HCT116 (cell line): Measurements from ENCODE around the gene KDM7A. TPM values are rescaled to one million over a fixed set of nuclear protein-coding genes. Genes with fewer than 3 reads are reported as not detected.

Source experiments
- ATAC-seq: fragments of 200-7000 bp; cut with Tn5 transposase; 2 replicates; pipeline ENCODE4 v1.9.1; 2020; ENCODE audit warnings: mild to moderate bottlenecking, moderate library complexity
- BruUV-seq: library from RNA; stranded (reverse); fragments of 400-500 nt; replicated peaks from 2 replicates; lab custom pipeline; 2021; lab: Mats Ljungman, UMichigan
- CTCF ChIA-PET: fragments of 300-600 bp; sonication (Branson Sonifier 250); formaldehyde crosslinking; loops from one replicate; lab custom pipeline; 2021; ENCODE audit warnings: antibody characterized with exemption; lab: Charles Lee
- POLR2A ChIA-PET: fragments of 300-600, 350-600 bp; sonication (Branson Sonifier 250); formaldehyde crosslinking; loops from one replicate; lab custom pipeline; 2021; ENCODE audit warnings: antibody characterized with exemption; lab: Charles Lee
- RAD21 ChIA-PET, 2 experiments: fragments of 300-600 bp; sonication (Branson Sonifier 250); formaldehyde crosslinking; loops; one replicate each; lab custom pipeline; 2023; ENCODE audit warnings: low total read pairs in 2 of 2; ENCODE audit not compliant: uncharacterized antibody in 2 of 2, unreplicated experiment in 2 of 2, low non-redundant PET in 1 of 2; lab: Charles Lee
- DNase-seq: peaks from one replicate; pipeline ENCODE4 v3.0.0-alpha.2; 2010; ENCODE audit warnings: low read depth, low spot score
- H2AFZ ChIP-seq: fragments of 200-600 bp; shearing (Covaris generic), sonication (generic); 2 replicates; pipeline ENCODE4 v1.6.1; 2017; ENCODE audit warnings: low read depth, mixed run types, mixed read lengths, antibody characterized with exemption, low read length; ENCODE audit not compliant: poor library complexity, severe bottlenecking
- H3K27ac ChIP-seq: 2 replicates; pipeline ENCODE4 v1.5.1; 2012; ENCODE audit warnings: low read depth, low read length
- H3K27me3 ChIP-seq: fragments of 200-600 bp; sonication (generic); 2 replicates; pipeline ENCODE4 v1.6.1; 2016; ENCODE audit warnings: mixed run types, low read length, mixed read lengths; ENCODE audit not compliant: insufficient read depth
- H3K36me3 ChIP-seq, 2 experiments: fragments of 200-500 bp in 1 of 2; fragments of 200-600 bp in 1 of 2; sonication (Bioruptor generic) in 1 of 2; sonication (generic) in 1 of 2; 2 replicates each; pipeline versions ENCODE4 v1.5.1 to v1.6.1; 2014 to 2016; ENCODE audit warnings: low read length in 2 of 2, inconsistent platforms in 1 of 2, mixed read lengths in 1 of 2, mixed run types in 1 of 2; ENCODE audit not compliant: insufficient read depth in 2 of 2, control insufficient read depth in 1 of 2
- H3K4me1 ChIP-seq, 2 experiments: fragments of 200-600 bp in 1 of 2; sonication (generic) in 1 of 2; 2 replicates each; pipeline versions ENCODE4 v1.5.1 to v1.6.1; 2012 to 2017; ENCODE audit warnings: low read length in 2 of 2, inconsistent platforms in 1 of 2, mild to moderate bottlenecking in 1 of 2, mixed read lengths in 1 of 2, mixed run types in 1 of 2, moderate library complexity in 1 of 2; ENCODE audit not compliant: insufficient read depth in 2 of 2, control insufficient read depth in 1 of 2
- H3K4me2 ChIP-seq: fragments of 200-600 bp; sonication (generic); 2 replicates; pipeline ENCODE4 v1.6.1; 2017; ENCODE audit warnings: mixed run types, low read length, mixed read lengths
- H3K4me3 ChIP-seq, 2 experiments: fragments of 200-600 bp in 1 of 2; sonication (generic) in 1 of 2; replicated peaks in 1 of 2; 2 replicates each; pipeline ENCODE4 v1.5.1; 2011 to 2016; ENCODE audit warnings: low read length in 2 of 2, control low read depth in 1 of 2, low read depth in 1 of 2, mild to moderate bottlenecking in 1 of 2, mixed read lengths in 1 of 2, mixed run types in 1 of 2
- H3K79me2 ChIP-seq: fragments of 200-600 bp; sonication (generic); 2 replicates; pipeline ENCODE4 v1.6.1; 2017; ENCODE audit warnings: mild to moderate bottlenecking, mixed run types, low read length, moderate library complexity, mixed read lengths; ENCODE audit not compliant: insufficient read depth
- H3K9ac ChIP-seq: fragments of 200-600 bp; sonication (generic); 2 replicates; pipeline ENCODE4 v1.6.1; 2016; ENCODE audit warnings: low read length, mixed read lengths
- H3K9me2 ChIP-seq: fragments of 200-600 bp; sonication (generic), shearing (Covaris generic); 2 replicates; pipeline ENCODE4 v1.6.1; 2017; ENCODE audit warnings: mixed run types, mild to moderate bottlenecking, moderate library complexity; ENCODE audit not compliant: insufficient read depth
- H3K9me3 ChIP-seq, 2 experiments: fragments of 200-500 bp in 1 of 2; fragments of 200-600 bp in 1 of 2; sonication (Bioruptor generic) in 1 of 2; sonication (generic) in 1 of 2; 2 replicates each; pipeline ENCODE4 v1.6.1; 2014 to 2017; ENCODE audit warnings: low read length in 2 of 2, mixed read lengths in 2 of 2, inconsistent platforms in 1 of 2, low read depth in 1 of 2, mild to moderate bottlenecking in 1 of 2, mixed run types in 1 of 2, moderate library complexity in 1 of 2; ENCODE audit not compliant: control insufficient read depth in 1 of 2, insufficient read depth in 1 of 2
- H4K20me1 ChIP-seq: fragments of 200-600 bp; sonication (generic), shearing (Covaris generic); 2 replicates; pipeline ENCODE4 v1.6.1; 2017; ENCODE audit warnings: mixed run types, mild to moderate bottlenecking, moderate library complexity; ENCODE audit not compliant: insufficient read depth
- CEBPB ChIP-seq: IDR thresholded peaks from 2 replicates; pipeline ENCODE4 v1.6.1; 2012; ENCODE audit warnings: low read depth
- EZH2 ChIP-seq: fragments of 200-600 bp; sonication (generic); IDR thresholded peaks from 2 replicates; pipeline ENCODE4 v1.6.1; 2017; ENCODE audit warnings: antibody characterized with exemption, mixed run types
- POLR2A ChIP-seq: IDR thresholded peaks from 2 replicates; pipeline ENCODE4 v1.7.0; 2011; ENCODE audit warnings: borderline replicate concordance; ENCODE audit not compliant: insufficient read depth, insufficient read length; ENCODE audit errors: extremely low read depth
- POLR2AphosphoS5 ChIP-seq: IDR thresholded peaks from 2 replicates; pipeline ENCODE4 v1.6.1; 2011; ENCODE audit warnings: mild to moderate bottlenecking, low read depth, low read length, moderate library complexity
- SRF ChIP-seq: IDR thresholded peaks from 2 replicates; pipeline ENCODE4 v1.6.1; 2012; ENCODE audit warnings: low read depth
- YY1 ChIP-seq: IDR thresholded peaks from 2 replicates; pipeline ENCODE4 v1.6.1; 2011; ENCODE audit warnings: low read length, low read depth, moderate library complexity, mild to moderate bottlenecking; ENCODE audit not compliant: insufficient replicate concordance; ENCODE audit errors: extremely low read depth
- ZFX ChIP-seq: fragments of 450-650 bp; IDR thresholded peaks from 2 replicates; pipeline ENCODE4 v1.6.1; 2017
- ZNF274 ChIP-seq: fragments of 200-500 bp; sonication (Bioruptor generic); IDR thresholded peaks from 2 replicates; pipeline ENCODE4 v1.6.1; 2014; ENCODE audit warnings: mild to moderate bottlenecking, low read depth, low read length, inconsistent platforms
- intact Hi-C: fragments of 100-400 bp; cut with micrococcal nuclease; formaldehyde crosslinking; loops from 2 replicates; pipeline ENCODE4 v1.10.0; 2022
- total RNA-seq: library from RNA; stranded (reverse); gene quantifications from one replicate; pipeline ENCODE4 v1.2.1, GENCODE V29; 2021; ENCODE audit not compliant: unreplicated experiment
- TF ChIP-seq, protein P1 (sequence below): IDR thresholded peaks from 2 replicates; pipeline ENCODE4 v1.6.1; 2012; ENCODE audit warnings: low read depth
- TF ChIP-seq, protein P2 (sequence below): IDR thresholded peaks from 2 replicates; pipeline ENCODE4 v1.6.1; 2012
- TF ChIP-seq, protein P3 (sequence below), 3 experiments: fragments of 200-600 bp in 1 of 3; sonication (generic) in 1 of 3; IDR thresholded peaks in 2 of 3; conservative IDR thresholded peaks in 1 of 3; 2 replicates each; pipeline ENCODE4 v1.5.1; 2012 to 2017; ENCODE audit warnings: low read depth in 2 of 3, low read length in 2 of 3, antibody characterized with exemption in 1 of 3, borderline replicate concordance in 1 of 3, control low read depth in 1 of 3, mild to moderate bottlenecking in 1 of 3, mixed read lengths in 1 of 3, mixed run types in 1 of 3, moderate library complexity in 1 of 3; ENCODE audit not compliant: insufficient read depth in 1 of 3

KDM7A gene
- total RNA-seq, 1 experiment from 2014 or later = 11.6 TPM

DNA sequence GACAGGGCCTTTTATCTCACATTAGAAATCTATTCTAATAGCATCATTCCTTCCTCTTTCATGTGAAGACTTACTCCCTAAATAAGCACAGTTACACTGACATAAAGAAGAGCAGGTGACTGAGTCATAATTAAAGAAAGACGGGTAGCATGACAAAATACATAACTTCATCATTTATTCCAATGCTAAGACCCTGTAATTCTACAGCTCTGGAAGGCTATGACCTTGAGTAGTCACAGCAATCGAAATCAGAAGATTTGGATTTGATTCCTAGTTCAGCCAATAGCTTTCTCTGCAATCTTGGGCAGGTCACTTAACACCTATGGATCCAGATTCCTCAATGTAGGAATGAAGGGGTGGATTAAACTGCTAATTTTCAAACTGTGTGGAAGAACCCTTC lies 42.7 kb downstream of the KDM7A start:
- no TSS peak for BruUV-seq
- ATAC-seq (no peak), DNase-seq (no peak)
- no peaks in the 10 kb centered on the region for H4K20me1 ChIP-seq
- RAD21 ChIA-PET = no interaction called here
- TF ChIP-seq CEBPB = no peak
- TF ChIP-seq, protein P1, sequence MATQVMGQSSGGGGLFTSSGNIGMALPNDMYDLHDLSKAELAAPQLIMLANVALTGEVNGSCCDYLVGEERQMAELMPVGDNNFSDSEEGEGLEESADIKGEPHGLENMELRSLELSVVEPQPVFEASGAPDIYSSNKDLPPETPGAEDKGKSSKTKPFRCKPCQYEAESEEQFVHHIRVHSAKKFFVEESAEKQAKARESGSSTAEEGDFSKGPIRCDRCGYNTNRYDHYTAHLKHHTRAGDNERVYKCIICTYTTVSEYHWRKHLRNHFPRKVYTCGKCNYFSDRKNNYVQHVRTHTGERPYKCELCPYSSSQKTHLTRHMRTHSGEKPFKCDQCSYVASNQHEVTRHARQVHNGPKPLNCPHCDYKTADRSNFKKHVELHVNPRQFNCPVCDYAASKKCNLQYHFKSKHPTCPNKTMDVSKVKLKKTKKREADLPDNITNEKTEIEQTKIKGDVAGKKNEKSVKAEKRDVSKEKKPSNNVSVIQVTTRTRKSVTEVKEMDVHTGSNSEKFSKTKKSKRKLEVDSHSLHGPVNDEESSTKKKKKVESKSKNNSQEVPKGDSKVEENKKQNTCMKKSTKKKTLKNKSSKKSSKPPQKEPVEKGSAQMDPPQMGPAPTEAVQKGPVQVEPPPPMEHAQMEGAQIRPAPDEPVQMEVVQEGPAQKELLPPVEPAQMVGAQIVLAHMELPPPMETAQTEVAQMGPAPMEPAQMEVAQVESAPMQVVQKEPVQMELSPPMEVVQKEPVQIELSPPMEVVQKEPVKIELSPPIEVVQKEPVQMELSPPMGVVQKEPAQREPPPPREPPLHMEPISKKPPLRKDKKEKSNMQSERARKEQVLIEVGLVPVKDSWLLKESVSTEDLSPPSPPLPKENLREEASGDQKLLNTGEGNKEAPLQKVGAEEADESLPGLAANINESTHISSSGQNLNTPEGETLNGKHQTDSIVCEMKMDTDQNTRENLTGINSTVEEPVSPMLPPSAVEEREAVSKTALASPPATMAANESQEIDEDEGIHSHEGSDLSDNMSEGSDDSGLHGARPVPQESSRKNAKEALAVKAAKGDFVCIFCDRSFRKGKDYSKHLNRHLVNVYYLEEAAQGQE = no peak
- TF ChIP-seq, protein P2, sequence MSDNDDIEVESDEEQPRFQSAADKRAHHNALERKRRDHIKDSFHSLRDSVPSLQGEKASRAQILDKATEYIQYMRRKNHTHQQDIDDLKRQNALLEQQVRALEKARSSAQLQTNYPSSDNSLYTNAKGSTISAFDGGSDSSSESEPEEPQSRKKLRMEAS = no peak
- TF ChIP-seq POLR2A = no peak
- no peak for TF ChIP-seq SRF
- no peak for TF ChIP-seq ZNF274
- TF ChIP-seq YY1 = no peak
- TF ChIP-seq ZFX = no peak
- TF ChIP-seq EZH2 = no peak
- no peak for TF ChIP-seq POLR2AphosphoS5
- TF ChIP-seq, protein P3, sequence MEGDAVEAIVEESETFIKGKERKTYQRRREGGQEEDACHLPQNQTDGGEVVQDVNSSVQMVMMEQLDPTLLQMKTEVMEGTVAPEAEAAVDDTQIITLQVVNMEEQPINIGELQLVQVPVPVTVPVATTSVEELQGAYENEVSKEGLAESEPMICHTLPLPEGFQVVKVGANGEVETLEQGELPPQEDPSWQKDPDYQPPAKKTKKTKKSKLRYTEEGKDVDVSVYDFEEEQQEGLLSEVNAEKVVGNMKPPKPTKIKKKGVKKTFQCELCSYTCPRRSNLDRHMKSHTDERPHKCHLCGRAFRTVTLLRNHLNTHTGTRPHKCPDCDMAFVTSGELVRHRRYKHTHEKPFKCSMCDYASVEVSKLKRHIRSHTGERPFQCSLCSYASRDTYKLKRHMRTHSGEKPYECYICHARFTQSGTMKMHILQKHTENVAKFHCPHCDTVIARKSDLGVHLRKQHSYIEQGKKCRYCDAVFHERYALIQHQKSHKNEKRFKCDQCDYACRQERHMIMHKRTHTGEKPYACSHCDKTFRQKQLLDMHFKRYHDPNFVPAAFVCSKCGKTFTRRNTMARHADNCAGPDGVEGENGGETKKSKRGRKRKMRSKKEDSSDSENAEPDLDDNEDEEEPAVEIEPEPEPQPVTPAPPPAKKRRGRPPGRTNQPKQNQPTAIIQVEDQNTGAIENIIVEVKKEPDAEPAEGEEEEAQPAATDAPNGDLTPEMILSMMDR (IDR thresholded peaks at IDR 0.05 in 2 of 3, conservative IDR thresholded peaks at IDR 0.05 in 1 of 3; ENCODE audit: borderline replicate concordance in 1 of 3, insufficient read depth in 1 of 3, low read depth in 2 of 3, low read length in 2 of 3) = no peak
- TF ChIP-seq, all 23 proteins: peak for 0
- H3K36me3 ChIP-seq = no peaks in the 10 kb centered on the region
- intact Hi-C loops = no loop called here
- ChIA-PET CTCF (no interaction called here), POLR2A (no interaction called here)
- no peak overlapping the region for H2AFZ ChIP-seq
- H3K79me2 ChIP-seq = no peaks in the 10 kb centered on the region
- no peaks in the 10 kb centered on the region for H3K4me1 ChIP-seq
- no peak overlapping the region for H3K9ac ChIP-seq
- no peaks in the 10 kb centered on the region for H3K27me3 ChIP-seq
- no peaks in the 10 kb centered on the region for H3K9me3 ChIP-seq
- no peaks in the 10 kb centered on the region for H3K9me2 ChIP-seq
- no peak overlapping the region for H3K4me2 ChIP-seq
- H3K4me3 ChIP-seq = no peak overlapping the region
- H3K27ac ChIP-seq = no peak overlapping the region
